ENCODE data around the gene MRPS25. TPM values are rescaled to one million over a fixed set of nuclear protein-coding genes. Genes with fewer than 3 reads are reported as not detected.

Gene MRPS25
- total RNA-seq, 1 experiment from 2014 or later = 58.3 TPM

- intact Hi-C loops (cut with micrococcal nuclease) = no loop called here
- H3K4me2 ChIP-seq (ENCODE audit: low read length) = no peak overlapping the region
- no peaks in the 10 kb centered on the region for H3K9me2 ChIP-seq (ENCODE audit: insufficient read depth)
- CTCF ChIA-PET = no interaction called here
- no peaks in the 10 kb centered on the region for H3K27me3 ChIP-seq (ENCODE audit: insufficient read depth, low read length)
- TF ChIP-seq, protein P1, sequence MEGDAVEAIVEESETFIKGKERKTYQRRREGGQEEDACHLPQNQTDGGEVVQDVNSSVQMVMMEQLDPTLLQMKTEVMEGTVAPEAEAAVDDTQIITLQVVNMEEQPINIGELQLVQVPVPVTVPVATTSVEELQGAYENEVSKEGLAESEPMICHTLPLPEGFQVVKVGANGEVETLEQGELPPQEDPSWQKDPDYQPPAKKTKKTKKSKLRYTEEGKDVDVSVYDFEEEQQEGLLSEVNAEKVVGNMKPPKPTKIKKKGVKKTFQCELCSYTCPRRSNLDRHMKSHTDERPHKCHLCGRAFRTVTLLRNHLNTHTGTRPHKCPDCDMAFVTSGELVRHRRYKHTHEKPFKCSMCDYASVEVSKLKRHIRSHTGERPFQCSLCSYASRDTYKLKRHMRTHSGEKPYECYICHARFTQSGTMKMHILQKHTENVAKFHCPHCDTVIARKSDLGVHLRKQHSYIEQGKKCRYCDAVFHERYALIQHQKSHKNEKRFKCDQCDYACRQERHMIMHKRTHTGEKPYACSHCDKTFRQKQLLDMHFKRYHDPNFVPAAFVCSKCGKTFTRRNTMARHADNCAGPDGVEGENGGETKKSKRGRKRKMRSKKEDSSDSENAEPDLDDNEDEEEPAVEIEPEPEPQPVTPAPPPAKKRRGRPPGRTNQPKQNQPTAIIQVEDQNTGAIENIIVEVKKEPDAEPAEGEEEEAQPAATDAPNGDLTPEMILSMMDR (IDR thresholded peaks at IDR 0.05 in 2 of 3, conservative IDR thresholded peaks at IDR 0.05 in 1 of 3; ENCODE audit: borderline replicate concordance in 1 of 3, insufficient read depth in 1 of 3, low read depth in 2 of 3, low read length in 2 of 3) = no peak
- TF ChIP-seq FOSL1 (IDR thresholded peaks at IDR 0.05; ENCODE audit: low read depth) (no peak), SIN3A (IDR thresholded peaks at IDR 0.05; ENCODE audit: low read depth) (no peak), SP1 (IDR thresholded peaks at IDR 0.05; ENCODE audit: low read depth) (no peak), ZFX (IDR thresholded peaks at IDR 0.05) (no peak), RAD21 (IDR thresholded peaks at IDR 0.05; ENCODE audit: low read depth) (no peak), CEBPB (IDR thresholded peaks at IDR 0.05; ENCODE audit: low read depth) (no peak), SRF (IDR thresholded peaks at IDR 0.05; ENCODE audit: low read depth) (no peak), POLR2AphosphoS5 (IDR thresholded peaks at IDR 0.05; ENCODE audit: low read depth, low read length) (no peak), POLR2A (IDR thresholded peaks at IDR 0.05; ENCODE audit: borderline replicate concordance, extremely low read depth, insufficient read depth, insufficient read length) (no peak), JUND (IDR thresholded peaks at IDR 0.05) (no peak), YY1 (IDR thresholded peaks at IDR 0.05; ENCODE audit: extremely low read depth, insufficient replicate concordance, low read depth, low read length) (no peak), EZH2 (IDR thresholded peaks at IDR 0.05) (no peak), EZH2phosphoT487 (IDR thresholded peaks at IDR 0.05; ENCODE audit: borderline replicate concordance) (no peak)
- TF ChIP-seq, protein P2, sequence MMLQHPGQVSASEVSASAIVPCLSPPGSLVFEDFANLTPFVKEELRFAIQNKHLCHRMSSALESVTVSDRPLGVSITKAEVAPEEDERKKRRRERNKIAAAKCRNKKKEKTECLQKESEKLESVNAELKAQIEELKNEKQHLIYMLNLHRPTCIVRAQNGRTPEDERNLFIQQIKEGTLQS (IDR thresholded peaks at IDR 0.05) = no peak
- no peak overlapping the region for H3K4me3 ChIP-seq (replicated peaks in 1 of 2; ENCODE audit: low read depth in 1 of 2, low read length in 2 of 2)
- DNase-seq (ENCODE audit: low read depth, low spot score) = no peak
- peaks cover under 1% of the 10 kb centered on the region; the same call in 1 of the 2 replicates for H3K79me2 ChIP-seq (ENCODE audit: insufficient read depth, low read length)
- no peaks in the 10 kb centered on the region for H3K4me1 ChIP-seq (ENCODE audit: control insufficient read depth in 1 of 2, insufficient read depth in 2 of 2, low read length in 2 of 2)
- no peaks in the 10 kb centered on the region for H3K9me3 ChIP-seq (ENCODE audit: control insufficient read depth in 1 of 2, insufficient read depth in 1 of 2, low read depth in 1 of 2, low read length in 2 of 2)
- RAD21 ChIA-PET (ENCODE audit: low non-redundant PET in 1 of 2, low total read pairs in 2 of 2, uncharacterized antibody in 2 of 2, unreplicated experiment in 2 of 2) = no interaction called here
- BruUV-seq (replicated peaks) = no TSS peak
- H4K20me1 ChIP-seq (ENCODE audit: insufficient read depth) = no peaks in the 10 kb centered on the region
- ATAC-seq = no peak
- no peak overlapping the region for H3K27ac ChIP-seq (ENCODE audit: low read depth, low read length)
- no peak overlapping the region for H3K9ac ChIP-seq (ENCODE audit: low read length)
- no peak overlapping the region for H2AFZ ChIP-seq (ENCODE audit: low read depth, low read length, poor library complexity, severe bottlenecking)
- H3K36me3 ChIP-seq (ENCODE audit: control insufficient read depth in 1 of 2, insufficient read depth in 2 of 2, low read length in 2 of 2) = peaks cover 7 to 8% of the 10 kb centered on the region in 2 experiments; a peak in 3 of 4 replicates
- POLR2A ChIA-PET = no interaction called here
Measured at GRCh38 chr3:15009167-15009566, 55.9 kb downstream of the MRPS25 start.
